Dendritic cell treated with granulocyte-macrophage colony-stimulating factor and Interleukin-4, amounts not matched to agents 40 ng/mL and 50 ng/mL, for 4 days (primary cell): Measurements from ENCODE around the gene AFF4.
"Not testable (repeated sequence)": the region's sequence is repeated elsewhere in the genome, so short reads cannot be mapped to it uniquely, and the experiment has no call there.

ENCODE experiments used
- H3K27ac Mint-ChIP-seq: one replicate; pipeline ENCODE4 v1.8.0; 2022; ENCODE audit warnings: mild to moderate bottlenecking, mixed read lengths
- H3K27me3 Mint-ChIP-seq: one replicate; pipeline ENCODE4 v1.8.0; 2022; ENCODE audit warnings: mild to moderate bottlenecking, mixed read lengths
- H3K36me3 Mint-ChIP-seq: one replicate; pipeline ENCODE4 v1.8.0; 2022; ENCODE audit warnings: low read depth, mixed read lengths
- H3K4me1 Mint-ChIP-seq: one replicate; pipeline ENCODE4 v1.8.0; 2022; ENCODE audit warnings: low read depth, mixed read lengths
- H3K4me3 Mint-ChIP-seq: one replicate; pipeline ENCODE4 v1.8.0; 2022; ENCODE audit warnings: mild to moderate bottlenecking, moderate library complexity, mixed read lengths
- H3K9me3 Mint-ChIP-seq: one replicate; pipeline ENCODE4 v1.8.0; 2022; ENCODE audit warnings: mixed read lengths
- intact Hi-C: fragments of 100-400 bp; cut with micrococcal nuclease; formaldehyde crosslinking; loops from one replicate; pipeline ENCODE4 v1.15.0; 2022

Gene AFF4

GRCh38 chr5:132868754-132869153 is 94.7 kb downstream of the AFF4 start:
- Mint-ChIP-seq H3K4me1 (peaks cover 24% of the 10 kb centered on the region), H3K27me3 (no peaks in the 10 kb centered on the region), H3K36me3 (peaks cover 64% of the 10 kb centered on the region), H3K4me3 (no peak overlapping the region), H3K9me3 (no peaks in the 10 kb centered on the region), H3K27ac (no peak overlapping the region)
- intact Hi-C loops: no loop called here

GRCh38 chr5:132867046-132867451 is 96.4 kb downstream of the AFF4 start:
- H3K4me3 Mint-ChIP-seq: peak overlapping the region; percentile 99
- intact Hi-C loops: no loop called here
- H3K4me1 Mint-ChIP-seq: peaks cover 24% of the 10 kb centered on the region

GRCh38 chr5:132866342-132867045 is 96.9 kb downstream of the AFF4 start, which contains the start of the genes GDF9 and UQCRQ:
GDF9 (minus strand) TSS chr5:132866469; CDS start chr5:132864533, 1,936 bp downstream.
UQCRQ (plus strand) TSS chr5:132866642; CDS start chr5:132866882, 240 bp downstream.
- intact Hi-C loops: no loop called here
- Mint-ChIP-seq H3K9me3 (no peaks in the 10 kb centered on the region), H3K27me3 (no peaks in the 10 kb centered on the region), H3K4me1 (peaks cover 24% of the 10 kb centered on the region), H3K4me3 (peak within 1 kb of the TSS; percentile 99), H3K36me3 (peaks cover 46% of the 10 kb centered on the region), H3K27ac (peak within 1 kb of the TSS; percentile 98)

More at GRCh38 chr5:132867046-132867451, 96.4 kb downstream of the AFF4 start:
- Mint-ChIP-seq H3K27me3 (no peaks in the 10 kb centered on the region), H3K27ac (peak overlapping the region; percentile 98), H3K9me3 (no peaks in the 10 kb centered on the region), H3K36me3 (peaks cover 50% of the 10 kb centered on the region)

GRCh38 chr5:132865668-132866341 is 97.6 kb downstream of the AFF4 start:
- H3K36me3 Mint-ChIP-seq: peaks cover 41% of the 10 kb centered on the region
- intact Hi-C loops: no loop called here
- H3K4me1 Mint-ChIP-seq: peaks cover 24% of the 10 kb centered on the region
- peaks cover 3% of the 10 kb centered on the region for H3K27me3 Mint-ChIP-seq
- peak overlapping the region; percentile 98 for H3K27ac Mint-ChIP-seq
- H3K9me3 Mint-ChIP-seq: no peaks in the 10 kb centered on the region
- H3K4me3 Mint-ChIP-seq: peak overlapping the region; percentile 99

- intact Hi-C loops: no loop called here
- no peaks in the 10 kb centered on the region for H3K36me3 Mint-ChIP-seq
Measured at GRCh38 chr5:132860742-132861141, 102.7 kb downstream of the AFF4 start.

GRCh38 chr5:132859889-132860437 is 103.5 kb downstream of the AFF4 start:
- Mint-ChIP-seq H3K27me3 (peaks cover 8% of the 10 kb centered on the region), H3K27ac (no peak overlapping the region), H3K4me3 (no peak overlapping the region), H3K4me1 (peaks cover 5% of the 10 kb centered on the region), H3K36me3 (no peaks in the 10 kb centered on the region), H3K9me3 (no peaks in the 10 kb centered on the region)
- intact Hi-C loops: no loop called here

More at GRCh38 chr5:132860742-132861141, 102.7 kb downstream of the AFF4 start:
- no peaks in the 10 kb centered on the region for H3K9me3 Mint-ChIP-seq
- no peak overlapping the region for H3K27ac Mint-ChIP-seq
- peaks cover 10% of the 10 kb centered on the region for H3K4me1 Mint-ChIP-seq
- H3K4me3 Mint-ChIP-seq: no peak overlapping the region
- peaks cover 6% of the 10 kb centered on the region for H3K27me3 Mint-ChIP-seq

- no peak overlapping the region for H3K27ac Mint-ChIP-seq
- no peaks in the 10 kb centered on the region for H3K4me1 Mint-ChIP-seq
- H3K9me3 Mint-ChIP-seq: no peaks in the 10 kb centered on the region
- intact Hi-C loops: no loop called here
- peaks cover 7% of the 10 kb centered on the region for H3K27me3 Mint-ChIP-seq
- H3K36me3 Mint-ChIP-seq: no peaks in the 10 kb centered on the region
- no peak overlapping the region for H3K4me3 Mint-ChIP-seq
Measured at GRCh38 chr5:132856011-132856410, 107.4 kb downstream of the AFF4 start.

GRCh38 chr5:132854992-132855391 is 108.4 kb downstream of the AFF4 start:
- intact Hi-C loops, H3K9me3 Mint-ChIP-seq, H3K36me3 Mint-ChIP-seq, H3K27ac Mint-ChIP-seq, H3K27me3 Mint-ChIP-seq, H3K4me3 Mint-ChIP-seq, H3K4me1 Mint-ChIP-seq: not testable (repeated sequence)

GRCh38 chr5:132854301-132854700 is 109.1 kb downstream of the AFF4 start:
- no peak overlapping the region for H3K27ac Mint-ChIP-seq
- no peaks in the 10 kb centered on the region for H3K9me3 Mint-ChIP-seq
- intact Hi-C loops: no loop called here
- H3K4me1 Mint-ChIP-seq: no peaks in the 10 kb centered on the region
- H3K27me3 Mint-ChIP-seq: peaks cover 9% of the 10 kb centered on the region
- no peak overlapping the region for H3K4me3 Mint-ChIP-seq
- no peaks in the 10 kb centered on the region for H3K36me3 Mint-ChIP-seq

GRCh38 chr5:132853790-132854189 is 109.6 kb downstream of the AFF4 start:
- Mint-ChIP-seq H3K36me3 (no peaks in the 10 kb centered on the region), H3K27ac (no peak overlapping the region), H3K9me3 (no peaks in the 10 kb centered on the region), H3K4me1 (no peaks in the 10 kb centered on the region), H3K27me3 (peaks cover 9% of the 10 kb centered on the region), H3K4me3 (no peak overlapping the region)
- intact Hi-C loops: no loop called here

GRCh38 chr5:132853323-132853722 is 110.1 kb downstream of the AFF4 start:
- no peaks in the 10 kb centered on the region for H3K36me3 Mint-ChIP-seq
- intact Hi-C loops: no loop called here
- no peak overlapping the region for H3K27ac Mint-ChIP-seq
- no peak overlapping the region for H3K4me3 Mint-ChIP-seq
- H3K9me3 Mint-ChIP-seq: no peaks in the 10 kb centered on the region
- no peaks in the 10 kb centered on the region for H3K4me1 Mint-ChIP-seq
- peaks cover 9% of the 10 kb centered on the region for H3K27me3 Mint-ChIP-seq

GRCh38 chr5:132850066-132850465 is 113.4 kb downstream of the AFF4 start:
- Mint-ChIP-seq H3K27ac (no peak overlapping the region), H3K27me3 (peaks cover 3% of the 10 kb centered on the region), H3K4me3 (no peak overlapping the region), H3K9me3 (no peaks in the 10 kb centered on the region), H3K36me3 (no peaks in the 10 kb centered on the region), H3K4me1 (no peaks in the 10 kb centered on the region)
- intact Hi-C loops: no loop called here

GRCh38 chr5:132849347-132849746 is 114.1 kb downstream of the AFF4 start:
- intact Hi-C loops: no loop called here
- no peaks in the 10 kb centered on the region for H3K4me1 Mint-ChIP-seq
- H3K27ac Mint-ChIP-seq: no peak overlapping the region
- no peak overlapping the region for H3K4me3 Mint-ChIP-seq
- H3K9me3 Mint-ChIP-seq: no peaks in the 10 kb centered on the region
- peaks cover 3% of the 10 kb centered on the region for H3K27me3 Mint-ChIP-seq
- H3K36me3 Mint-ChIP-seq: no peaks in the 10 kb centered on the region

GRCh38 chr5:132848270-132848669 is 115.2 kb downstream of the AFF4 start:
- Mint-ChIP-seq H3K27ac (no peak overlapping the region), H3K27me3 (peaks cover 3% of the 10 kb centered on the region), H3K4me3 (no peak overlapping the region), H3K4me1 (no peaks in the 10 kb centered on the region), H3K36me3 (no peaks in the 10 kb centered on the region), H3K9me3 (no peaks in the 10 kb centered on the region)
- intact Hi-C loops: no loop called here
